Loucy (cell line): Measurements from ENCODE around the gene ATP11C.

Experiments
- CTCF ChIP-seq: fragments of 200-600 bp; sonication (generic); conservative IDR thresholded peaks from 2 replicates; pipeline ENCODE4 v1.5.1; 2014; ENCODE audit warnings: mild to moderate bottlenecking, antibody characterized with exemption, low read length
- EZH2phosphoT487 ChIP-seq: fragments of 200-600 bp; IDR thresholded peaks from 2 replicates; pipeline ENCODE4 v1.6.1; 2018; ENCODE audit warnings: antibody characterized with exemption, mild to moderate bottlenecking, moderate library complexity, borderline replicate concordance

GRCh38 chrX:139691843-139692505 lies 240.9 kb downstream of the ATP11C start:
- no peak for TF ChIP-seq CTCF
- no peak for TF ChIP-seq EZH2phosphoT487
